Tibial artery (tissue), 4 donors: ENCODE results near the gene CLK3.

ENCODE experiments used
- DNase-seq, 2 donors: peaks; one replicate each; pipeline ENCODE4 v3.0.0-alpha.2; 2019
- H3K27ac ChIP-seq, 2 donors: fragments of 200-600 bp; sonication (generic) in 1 of 2; 1 replicate in 1 of 2; 2 replicates in 1 of 2; pipeline ENCODE4 v1.5.1; 2018 to 2019; ENCODE audit warnings: mild to moderate bottlenecking in 1 of 2
- H3K27me3 ChIP-seq, 2 donors: fragments of 200-600 bp; sonication (generic) in 1 of 2; one replicate each; pipeline versions ENCODE4 v1.5.1 to v1.6.0; 2016 to 2019
- H3K36me3 ChIP-seq, 3 donors: fragments of 200-600 bp; sonication (generic) in 2 of 3; one replicate each; pipeline ENCODE4 v1.5.1; 2016 to 2019; ENCODE audit warnings: mild to moderate bottlenecking in 2 of 3
- H3K4me1 ChIP-seq, 4 donors: fragments of 200-600 bp; sonication (generic) in 2 of 4; 1 replicate in 3 of 4; 2 replicates in 1 of 4; pipeline ENCODE4 v1.5.1; 2016 to 2019
- H3K4me3 ChIP-seq, 2 donors: fragments of 200-600 bp; sonication (generic) in 1 of 2; 1 replicate in 1 of 2; 2 replicates in 1 of 2; pipeline ENCODE4 v1.5.1; 2018 to 2019; ENCODE audit warnings: mild to moderate bottlenecking in 2 of 2
- H3K9me3 ChIP-seq, 3 donors: fragments of 200-600 bp; sonication (generic) in 1 of 3; one replicate each; pipeline ENCODE4 v1.5.1; 2016 to 2019
- intact Hi-C: fragments of 100-400 bp; cut with DNase I; formaldehyde crosslinking; loops from one replicate; pipeline ENCODE4 v1.15.0; 2023; ENCODE audit warnings: low total_unique reads
- TF ChIP-seq, protein P1 (sequence below), 2 experiments: fragments of 200-600 bp in 1 of 2; fragments of 450-650 bp in 1 of 2; IDR thresholded peaks; one replicate each; pipeline ENCODE4 v1.5.1; 2017 to 2019; ENCODE audit warnings: antibody characterized with exemption in 2 of 2, mild to moderate bottlenecking in 1 of 2, moderate library complexity in 1 of 2

Gene CLK3

DNA sequence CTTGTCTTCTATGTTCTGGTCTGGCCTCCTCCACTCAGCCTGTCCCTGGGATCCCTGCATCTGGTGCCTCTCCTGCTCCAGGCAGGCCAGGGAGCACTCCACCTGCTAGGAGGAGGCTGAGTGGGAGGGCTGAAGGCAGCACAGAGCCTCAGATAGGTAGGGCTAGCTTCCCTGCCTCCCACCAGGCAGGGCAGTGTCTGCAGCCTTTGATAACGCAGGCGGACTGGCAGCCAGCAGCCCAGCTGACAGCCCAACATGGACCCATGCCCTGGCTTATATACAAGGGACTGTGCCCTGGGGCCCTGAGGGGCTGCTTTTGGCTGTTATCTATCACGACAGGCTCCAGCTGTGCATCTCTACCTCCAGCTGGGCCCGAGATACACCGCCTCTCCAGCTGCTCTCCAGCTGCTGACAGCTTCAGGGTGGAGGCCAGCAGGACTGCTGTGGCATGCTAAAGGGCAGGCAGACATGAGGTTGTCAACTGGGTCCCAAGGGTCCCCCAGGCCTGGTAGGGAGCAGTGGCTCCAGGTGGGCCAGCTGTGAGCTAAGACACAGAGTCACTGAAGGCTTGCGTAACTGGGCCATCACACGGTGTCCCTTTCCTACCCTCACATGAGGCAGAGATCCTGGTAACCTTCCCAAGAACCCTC, 5.2 kb upstream of the CLK3 start:
- Histone ChIP-seq H3K4me3 (no peak overlapping the region), H3K9me3 (no peaks in the 10 kb centered on the region), H3K36me3 (no peaks in the 10 kb centered on the region), H3K27me3 (no peaks in the 10 kb centered on the region), H3K27ac (no peak overlapping the region), H3K4me1 (peaks cover 0 to 4% (median 0%) of the 10 kb centered on the region in 4 donors)
- no peak for DNase-seq
- intact Hi-C loops = no loop called here
- TF ChIP-seq, protein P1, sequence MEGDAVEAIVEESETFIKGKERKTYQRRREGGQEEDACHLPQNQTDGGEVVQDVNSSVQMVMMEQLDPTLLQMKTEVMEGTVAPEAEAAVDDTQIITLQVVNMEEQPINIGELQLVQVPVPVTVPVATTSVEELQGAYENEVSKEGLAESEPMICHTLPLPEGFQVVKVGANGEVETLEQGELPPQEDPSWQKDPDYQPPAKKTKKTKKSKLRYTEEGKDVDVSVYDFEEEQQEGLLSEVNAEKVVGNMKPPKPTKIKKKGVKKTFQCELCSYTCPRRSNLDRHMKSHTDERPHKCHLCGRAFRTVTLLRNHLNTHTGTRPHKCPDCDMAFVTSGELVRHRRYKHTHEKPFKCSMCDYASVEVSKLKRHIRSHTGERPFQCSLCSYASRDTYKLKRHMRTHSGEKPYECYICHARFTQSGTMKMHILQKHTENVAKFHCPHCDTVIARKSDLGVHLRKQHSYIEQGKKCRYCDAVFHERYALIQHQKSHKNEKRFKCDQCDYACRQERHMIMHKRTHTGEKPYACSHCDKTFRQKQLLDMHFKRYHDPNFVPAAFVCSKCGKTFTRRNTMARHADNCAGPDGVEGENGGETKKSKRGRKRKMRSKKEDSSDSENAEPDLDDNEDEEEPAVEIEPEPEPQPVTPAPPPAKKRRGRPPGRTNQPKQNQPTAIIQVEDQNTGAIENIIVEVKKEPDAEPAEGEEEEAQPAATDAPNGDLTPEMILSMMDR (IDR thresholded peaks at IDR 0.05) = no peak

- Histone ChIP-seq H3K4me3 (no peak overlapping the region), H3K4me1 (peaks cover 0 to 4% (median under 1%) of the 10 kb centered on the region in 4 donors), H3K36me3 (no peaks in the 10 kb centered on the region), H3K9me3 (no peaks in the 10 kb centered on the region), H3K27ac (no peak overlapping the region), H3K27me3 (no peaks in the 10 kb centered on the region)
- intact Hi-C loops = no loop called here
- no peak for DNase-seq
- TF ChIP-seq, protein P1 (IDR thresholded peaks at IDR 0.05) = no peak
These were observed 4.3 kb upstream of the CLK3 start for GRCh38 chr15:74611341-74611740.

- intact Hi-C loops = no loop called here
- DNase-seq = no peak
- Histone ChIP-seq H3K36me3 (no peaks in the 10 kb centered on the region), H3K4me1 (peaks cover 0 to 8% (median 4%) of the 10 kb centered on the region in 4 donors), H3K9me3 (no peaks in the 10 kb centered on the region), H3K4me3 (no peak overlapping the region), H3K27ac (no peak overlapping the region), H3K27me3 (no peaks in the 10 kb centered on the region)
- TF ChIP-seq, protein P1 (IDR thresholded peaks at IDR 0.05) = no peak
These were observed 3.8 kb upstream of the CLK3 start for GRCh38 chr15:74611834-74612233.

DNA sequence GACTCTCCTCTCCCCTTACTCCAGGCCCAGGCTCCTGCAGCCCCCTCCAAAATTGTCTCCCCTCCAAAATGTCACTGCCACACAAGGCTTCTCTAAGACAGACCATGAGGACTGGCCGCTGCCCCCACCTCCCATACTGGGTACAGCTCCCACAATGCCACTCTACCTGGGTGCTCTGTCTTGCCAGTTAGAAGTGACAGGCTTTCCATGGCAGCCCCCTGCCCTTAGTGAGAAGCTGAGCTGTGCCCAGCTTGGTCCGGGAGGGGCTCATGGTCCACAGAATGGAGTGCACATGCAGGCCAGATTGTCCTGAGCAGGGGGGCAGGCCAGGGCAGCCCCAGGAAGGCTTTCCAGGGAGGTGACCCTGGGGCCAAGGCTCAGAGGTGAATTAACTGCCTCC, 3.0 kb upstream of the CLK3 start:
- Histone ChIP-seq H3K4me1 (peaks cover 0 to 16% (median 13%) of the 10 kb centered on the region in 4 donors), H3K9me3 (no peaks in the 10 kb centered on the region), H3K27me3 (no peaks in the 10 kb centered on the region), H3K36me3 (no peaks in the 10 kb centered on the region), H3K4me3 (no peak overlapping the region), H3K27ac (no peak overlapping the region)
- TF ChIP-seq, protein P1 (IDR thresholded peaks at IDR 0.05) = no peak
- no peak for DNase-seq
- intact Hi-C loops = no loop called here

DNA sequence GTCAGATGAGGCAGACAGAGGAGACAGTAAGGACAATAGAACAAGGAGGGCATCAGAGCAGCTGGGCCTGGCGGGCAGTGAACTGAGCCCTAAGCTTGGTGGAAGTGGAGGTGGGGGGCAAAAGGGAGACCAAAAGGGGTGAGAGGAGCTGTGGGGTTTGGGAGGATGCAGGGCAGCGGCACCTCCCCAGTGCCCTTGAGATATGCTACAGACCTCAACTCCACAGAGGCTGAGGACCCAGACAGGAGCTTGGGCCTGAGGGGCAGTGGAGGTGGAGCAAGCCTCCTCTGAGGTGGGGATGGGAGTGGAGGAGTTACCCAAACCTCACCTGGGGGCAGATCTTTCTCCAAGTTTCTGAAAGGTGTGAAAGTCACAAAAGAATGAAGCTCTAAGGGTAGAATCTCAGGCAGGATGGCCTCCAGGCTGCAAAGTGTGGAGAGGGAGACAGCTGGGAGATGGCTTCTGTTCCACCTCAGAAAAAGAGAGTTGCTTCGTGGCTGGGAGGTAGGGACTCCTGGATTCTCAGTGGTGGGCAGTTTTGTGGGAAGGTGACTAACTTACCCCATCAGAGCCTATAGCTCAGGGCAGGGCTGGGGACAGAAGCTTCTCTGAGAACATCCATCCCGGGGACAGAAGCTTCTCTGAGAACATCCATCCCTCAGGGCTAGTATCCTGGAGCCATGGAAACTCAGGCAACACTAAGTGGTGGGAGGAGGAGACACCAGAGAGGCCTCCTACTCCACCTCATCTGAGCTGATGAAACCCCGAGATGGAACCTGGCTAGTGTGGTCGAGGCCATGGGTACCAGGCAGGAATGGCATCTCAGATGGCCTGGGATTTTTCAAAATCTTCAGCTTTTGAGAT, 2.3 kb upstream of the CLK3 start:
- no peaks in the 10 kb centered on the region for H3K9me3 ChIP-seq
- peak overlapping the region; percentile 99 for H3K27ac ChIP-seq
- TF ChIP-seq, protein P1 (IDR thresholded peaks at IDR 0.05) = no peak
- H3K27me3 ChIP-seq = no peaks in the 10 kb centered on the region
- DNase-seq = no peak
- H3K36me3 ChIP-seq = no peaks in the 10 kb centered on the region
- intact Hi-C loops = no loop called here
- no peak overlapping the region for H3K4me3 ChIP-seq
- peaks cover 0 to 23% (median 19%) of the 10 kb centered on the region in 4 donors for H3K4me1 ChIP-seq
